ENCODE measurements around the gene DLGAP4.

DLGAP4 gene

DNA sequence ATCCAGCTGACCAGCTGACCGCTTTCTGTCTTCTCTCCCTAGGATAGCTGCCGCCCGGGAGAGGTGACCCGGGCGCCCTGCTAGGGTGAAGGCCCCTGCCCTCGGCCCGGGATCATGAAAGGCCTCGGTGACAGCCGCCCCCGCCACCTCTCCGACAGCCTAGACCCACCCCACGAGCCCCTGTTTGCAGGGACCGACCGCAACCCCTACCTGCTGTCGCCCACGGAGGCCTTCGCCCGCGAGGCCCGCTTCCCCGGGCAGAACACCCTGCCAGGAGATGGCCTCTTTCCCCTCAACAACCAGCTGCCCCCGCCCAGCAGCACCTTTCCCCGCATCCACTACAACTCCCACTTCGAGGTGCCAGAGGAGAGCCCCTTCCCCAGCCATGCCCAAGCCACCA lies 125.5 kb downstream of the DLGAP4 start:
- DNase-seq, result no peak

DNA sequence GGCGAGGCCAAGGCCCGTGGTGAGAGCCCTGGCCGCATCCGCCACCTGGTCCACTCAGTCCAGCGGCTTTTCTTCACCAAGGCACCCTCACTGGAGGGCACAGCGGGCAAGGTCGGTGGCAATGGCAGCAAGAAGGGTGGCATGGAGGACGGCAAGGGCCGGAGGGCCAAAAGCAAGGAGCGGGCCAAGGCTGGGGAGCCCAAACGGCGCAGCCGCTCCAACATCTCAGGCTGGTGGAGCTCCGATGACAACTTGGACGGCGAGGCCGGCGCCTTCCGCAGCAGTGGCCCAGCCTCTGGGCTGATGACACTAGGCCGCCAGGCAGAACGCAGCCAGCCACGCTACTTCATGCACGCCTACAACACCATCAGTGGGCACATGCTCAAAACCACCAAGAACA lies 126.0 kb downstream of the DLGAP4 start:
- no peak for DNase-seq

DNA sequence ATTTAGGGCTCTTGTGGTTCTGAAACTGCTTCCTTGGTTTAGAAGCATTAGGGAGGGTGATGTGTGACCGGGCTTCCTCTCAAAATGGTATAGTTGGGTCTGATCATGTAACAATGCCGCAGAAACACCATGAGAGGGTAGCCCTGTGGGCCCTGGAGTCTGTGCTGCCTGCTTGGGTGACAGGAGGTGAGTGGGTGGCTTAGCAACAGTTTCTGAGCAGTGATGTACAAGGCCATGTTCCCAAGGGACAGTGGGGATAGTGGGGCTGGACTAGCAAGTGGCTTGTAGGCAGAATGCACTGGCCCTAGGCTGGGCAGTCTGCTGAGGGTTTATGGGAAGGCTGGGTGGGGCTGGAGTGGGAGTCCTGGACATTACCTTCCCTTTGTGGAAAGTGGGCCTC lies 128.2 kb downstream of the DLGAP4 start:
- DNase-seq, result no peak

DNA sequence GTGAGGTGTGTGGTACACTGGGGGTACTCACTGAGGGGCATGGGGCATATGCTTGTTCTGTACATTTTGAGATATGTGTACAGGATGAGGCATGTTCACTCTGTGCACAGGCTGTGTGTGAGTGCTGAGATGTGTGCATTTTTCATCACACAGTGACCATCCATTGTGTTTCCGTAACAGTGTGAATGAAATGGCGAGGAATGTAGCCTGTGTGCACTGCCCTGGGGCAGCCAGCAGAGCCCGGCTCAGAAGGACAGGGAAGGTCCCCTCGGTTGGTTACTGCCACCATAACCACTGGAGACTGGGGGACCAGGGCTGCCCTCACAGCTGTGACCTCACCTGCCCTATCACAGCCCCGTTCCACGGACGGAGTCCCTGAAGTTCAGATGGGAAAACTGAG lies 129.0 kb downstream of the DLGAP4 start:
- DNase-seq, result no peak

DNA sequence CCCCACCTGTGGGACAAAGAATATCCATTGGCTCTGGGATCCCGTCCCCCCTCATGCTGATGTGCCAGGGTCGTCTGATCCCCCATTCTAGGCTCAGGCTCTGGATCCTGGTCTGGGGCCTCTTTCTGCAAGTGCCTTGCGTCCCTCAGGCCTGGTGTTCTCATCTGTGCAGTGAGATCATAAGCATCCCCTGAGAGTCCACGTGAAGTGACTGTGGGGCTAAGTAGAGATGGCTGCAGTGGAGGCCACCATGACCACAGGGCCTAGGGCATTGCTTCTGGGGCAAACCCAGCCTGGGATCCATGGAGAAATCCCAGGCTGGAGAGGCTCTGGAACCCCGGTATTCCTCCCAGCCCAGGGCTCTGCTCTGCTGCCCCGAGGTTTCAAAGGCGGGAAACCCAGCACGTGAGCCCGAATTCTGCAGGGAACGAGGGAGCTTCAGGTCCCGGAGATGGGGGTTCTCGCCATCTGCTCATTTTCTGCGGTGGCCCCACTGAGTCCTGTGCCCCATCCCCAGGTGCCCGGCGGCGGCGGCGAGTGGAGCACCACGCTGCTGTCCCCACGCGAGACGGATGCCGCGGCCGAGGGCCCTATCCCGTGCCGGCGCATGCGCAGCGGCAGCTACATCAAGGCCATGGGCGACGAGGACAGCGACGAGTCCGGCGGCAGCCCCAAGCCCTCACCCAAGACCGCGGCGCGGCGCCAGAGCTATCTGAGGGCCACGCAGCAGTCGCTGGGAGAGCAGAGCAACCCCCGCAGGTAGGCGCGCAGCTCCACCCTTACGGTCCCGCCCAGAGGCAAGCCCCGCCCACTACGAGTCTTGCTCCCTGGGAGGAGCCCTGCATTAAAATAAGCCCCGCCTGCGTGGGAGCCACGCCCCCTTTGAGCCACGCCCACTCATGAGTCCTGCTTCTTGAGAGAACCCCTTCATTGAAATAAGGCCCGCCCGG lies 129.7 kb downstream of the DLGAP4 start:
- DNase-seq, result peak; percentile 90

DNA sequence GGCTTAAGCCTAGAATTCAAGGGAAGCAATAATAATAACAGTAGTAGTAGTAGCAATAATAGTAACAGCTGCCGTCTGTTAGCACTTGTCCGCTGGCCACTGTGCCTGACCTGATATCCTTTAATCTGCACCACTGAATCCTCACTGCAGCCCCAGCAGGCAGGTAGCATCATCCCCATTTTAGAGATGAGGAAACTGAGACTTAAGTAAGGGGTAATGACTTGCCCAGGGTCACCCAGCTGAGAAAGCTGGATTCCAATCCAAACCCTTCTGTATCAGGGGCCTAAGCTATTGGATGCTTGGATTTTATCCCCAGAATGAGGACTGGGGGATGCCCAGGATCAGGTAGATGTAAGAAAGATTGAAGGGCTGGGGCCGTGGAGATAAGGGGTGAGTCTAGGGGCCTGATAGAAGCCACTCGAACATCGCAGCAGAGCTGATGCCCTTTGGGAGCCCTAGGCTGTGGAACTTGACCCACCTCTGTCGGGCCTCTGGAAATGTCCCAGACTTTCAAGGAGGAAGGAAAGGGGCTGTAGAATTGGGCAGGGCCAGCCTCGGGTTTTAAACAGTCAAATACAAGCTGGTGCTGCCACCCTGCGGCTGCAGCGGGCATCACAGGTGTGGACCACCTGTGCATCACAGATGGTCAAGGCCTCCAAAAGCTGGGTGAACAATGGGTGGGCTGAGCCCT lies 133.0 kb downstream of the DLGAP4 start:
- DNase-seq, result peak; percentile 73

DNA sequence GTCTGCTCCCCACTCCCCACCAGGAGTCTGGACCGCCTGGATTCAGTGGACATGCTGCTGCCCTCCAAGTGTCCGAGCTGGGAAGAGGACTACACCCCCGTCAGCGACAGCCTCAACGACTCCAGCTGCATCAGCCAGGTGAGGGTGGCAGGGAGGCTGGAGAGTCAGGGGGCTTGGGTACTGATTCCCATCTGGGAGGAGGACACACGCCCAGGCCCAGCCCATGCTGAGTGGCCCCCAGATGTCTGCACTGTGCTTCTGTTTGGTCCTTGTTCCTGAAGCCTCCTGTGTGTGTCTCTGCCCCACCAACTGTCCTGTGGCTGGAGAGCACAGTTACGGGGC lies 133.6 kb downstream of the DLGAP4 start:
- no peak for DNase-seq

DNA sequence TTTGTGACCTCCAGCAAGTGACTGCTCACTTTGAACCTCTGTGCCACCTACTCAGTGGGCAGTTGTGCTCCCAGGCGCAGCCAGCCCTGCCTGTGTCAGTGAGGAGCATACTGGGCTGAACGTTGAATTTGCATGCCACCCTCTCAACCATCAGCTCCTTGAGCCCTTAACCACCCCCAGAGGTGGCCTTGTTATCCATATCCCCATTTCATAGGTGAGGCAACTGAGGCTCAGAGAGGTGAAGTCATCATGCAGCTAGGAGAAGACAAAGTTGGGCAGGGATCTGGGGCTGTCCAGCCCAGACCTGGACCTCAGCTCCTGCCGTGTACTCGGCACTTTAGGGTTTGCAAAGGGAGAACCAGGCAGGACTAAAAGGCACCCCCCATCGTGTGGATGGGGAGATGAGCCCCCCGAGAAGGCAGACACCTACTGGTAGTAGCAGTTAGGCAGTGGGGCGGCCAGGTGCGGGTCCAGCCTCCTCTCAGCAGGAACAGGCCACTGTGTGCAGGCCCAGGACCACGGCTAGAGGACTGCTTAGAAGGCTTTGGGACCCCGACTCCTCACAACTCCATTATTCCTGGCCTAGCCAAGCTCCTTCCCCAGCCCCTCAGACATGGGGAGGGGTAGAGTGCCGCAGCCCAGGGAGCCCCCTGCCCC lies 134.4 kb downstream of the DLGAP4 start:
- DNase-seq, result no peak

DNA sequence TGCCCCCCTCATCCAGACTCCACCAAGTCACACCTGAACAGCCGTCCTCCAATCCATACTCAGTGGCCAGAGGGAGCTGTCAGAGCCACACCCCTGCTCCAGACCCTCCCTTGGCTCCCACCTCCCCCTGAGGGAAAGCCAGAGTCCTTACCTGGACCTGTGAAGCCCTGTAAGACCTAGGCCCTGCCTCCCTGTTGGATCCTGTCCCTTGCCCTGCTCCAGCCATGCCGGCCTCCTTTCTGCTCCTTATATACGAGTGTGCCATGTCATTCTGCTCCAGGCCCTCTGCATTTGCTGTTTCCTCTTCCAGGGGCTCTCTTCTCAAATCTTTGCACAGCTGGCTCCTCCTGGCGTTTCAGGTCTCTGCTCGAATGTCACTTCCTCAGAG lies 134.9 kb downstream of the DLGAP4 start:
- peak; percentile 12 for DNase-seq

DNA sequence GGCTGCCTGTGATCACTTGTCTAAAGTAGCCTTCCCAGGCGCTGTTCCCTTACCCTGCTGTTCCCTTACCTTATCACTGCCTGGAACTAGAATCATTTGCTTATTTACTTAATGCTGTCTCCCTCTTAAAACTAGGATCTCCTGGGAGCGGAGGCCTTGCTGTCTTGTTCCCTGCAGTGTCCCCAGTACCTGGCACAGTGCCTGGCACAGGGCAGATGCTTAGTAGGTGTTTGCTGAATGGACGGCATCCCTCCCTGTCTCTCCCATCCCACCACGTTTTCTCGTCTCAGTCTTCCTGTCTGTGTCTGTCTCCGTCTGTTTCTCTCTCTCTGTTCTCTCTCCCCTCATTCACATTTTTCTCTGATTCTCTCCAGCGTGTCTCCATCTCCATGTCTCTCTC lies 135.3 kb downstream of the DLGAP4 start:
- DNase-seq, result no peak

DNA sequence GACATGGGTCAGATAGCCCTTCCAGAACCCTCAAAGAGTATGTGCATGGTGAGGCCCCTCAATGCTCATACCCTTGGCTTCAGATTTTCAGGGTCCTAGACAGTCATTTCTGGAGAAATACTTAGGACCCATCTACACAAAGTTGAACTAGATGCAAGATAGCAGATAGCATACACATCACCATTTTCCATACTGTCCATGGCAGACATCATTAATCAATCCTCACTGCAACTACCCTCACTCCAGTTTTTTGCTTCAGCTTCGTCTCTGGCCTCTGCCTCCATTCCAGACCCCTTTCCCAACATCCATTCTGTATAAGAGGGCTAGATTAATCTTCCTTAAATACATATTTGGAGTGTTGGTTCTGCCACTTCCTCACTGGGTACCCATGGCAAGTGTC lies 139.7 kb downstream of the DLGAP4 start:
- no peak for DNase-seq

DNA sequence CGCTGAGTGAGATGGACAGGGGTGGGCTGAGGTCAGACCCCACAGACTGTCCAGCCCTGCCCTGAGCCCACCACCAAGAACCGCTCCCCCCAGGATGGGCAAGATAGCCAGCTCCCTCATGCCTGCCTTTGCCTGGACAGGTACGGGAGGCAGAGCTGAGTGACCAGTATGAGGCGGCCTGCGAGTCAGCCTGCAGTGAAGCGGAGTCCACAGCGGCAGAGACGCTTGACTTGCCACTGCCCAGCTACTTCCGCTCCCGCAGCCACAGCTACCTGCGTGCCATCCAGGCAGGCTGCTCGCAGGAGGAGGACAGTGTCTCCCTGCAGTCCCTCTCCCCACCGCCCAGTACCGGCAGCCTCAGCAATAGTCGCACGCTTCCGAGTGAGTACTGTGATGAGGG lies 140.4 kb downstream of the DLGAP4 start:
- DNase-seq, result no peak

DNA sequence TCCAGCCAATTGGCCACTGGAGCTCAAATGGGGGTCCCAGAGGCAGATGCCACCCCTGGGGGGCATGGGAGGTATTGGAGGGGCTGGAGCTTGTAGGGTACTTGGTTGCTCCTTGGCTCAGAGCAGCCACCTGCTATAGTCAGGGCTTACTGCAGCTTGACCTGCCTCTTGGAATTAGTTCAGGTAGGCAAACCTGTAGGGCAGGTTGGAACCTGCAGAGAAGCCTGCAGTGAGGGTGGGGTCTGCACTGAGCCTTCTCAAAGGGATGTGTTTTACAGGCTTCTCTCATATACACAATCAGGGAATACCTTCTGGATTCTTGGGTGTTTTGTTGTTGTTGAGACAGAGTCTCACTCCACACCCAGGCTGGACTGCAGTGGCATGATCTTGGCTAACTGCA lies 141.0 kb downstream of the DLGAP4 start:
- no peak for DNase-seq

DNA sequence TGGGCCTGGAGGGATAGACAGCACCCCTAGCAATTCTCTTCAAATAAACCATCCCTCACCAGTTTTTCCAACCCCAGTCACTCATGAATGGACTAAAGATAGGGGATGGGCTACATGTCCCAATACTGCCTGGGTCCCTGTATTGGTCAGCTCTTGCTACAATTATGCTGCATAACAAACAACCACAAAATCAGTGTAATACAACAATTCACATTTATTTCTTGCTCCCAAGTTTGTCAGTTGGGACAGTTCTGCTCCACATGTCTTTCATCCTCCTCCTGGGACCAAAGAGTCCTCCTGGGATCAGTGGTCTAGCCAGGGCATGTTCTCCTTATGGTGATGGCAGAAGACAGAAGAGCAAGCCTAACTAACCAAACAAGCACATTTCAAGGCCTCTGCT lies 143.5 kb downstream of the DLGAP4 start:
- DNase-seq, result no peak

DNA sequence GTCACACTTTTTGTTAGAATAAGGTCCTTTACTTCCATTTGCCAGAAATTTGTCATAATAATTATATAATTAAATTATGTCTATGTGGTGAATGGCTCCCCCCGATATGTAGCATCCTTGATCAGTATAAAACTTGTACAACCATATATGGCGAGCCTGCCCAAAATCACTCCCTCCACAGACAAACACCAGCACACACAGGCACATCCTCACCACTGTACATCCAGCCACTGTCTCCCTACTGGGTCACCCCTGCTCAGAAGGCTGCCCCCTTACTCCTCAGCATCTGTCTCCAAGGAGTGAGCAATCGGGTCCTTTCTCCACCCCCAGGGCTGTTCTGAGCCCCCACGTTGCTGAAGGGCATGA lies 148.2 kb downstream of the DLGAP4 start:
- no peak for DNase-seq

DNA sequence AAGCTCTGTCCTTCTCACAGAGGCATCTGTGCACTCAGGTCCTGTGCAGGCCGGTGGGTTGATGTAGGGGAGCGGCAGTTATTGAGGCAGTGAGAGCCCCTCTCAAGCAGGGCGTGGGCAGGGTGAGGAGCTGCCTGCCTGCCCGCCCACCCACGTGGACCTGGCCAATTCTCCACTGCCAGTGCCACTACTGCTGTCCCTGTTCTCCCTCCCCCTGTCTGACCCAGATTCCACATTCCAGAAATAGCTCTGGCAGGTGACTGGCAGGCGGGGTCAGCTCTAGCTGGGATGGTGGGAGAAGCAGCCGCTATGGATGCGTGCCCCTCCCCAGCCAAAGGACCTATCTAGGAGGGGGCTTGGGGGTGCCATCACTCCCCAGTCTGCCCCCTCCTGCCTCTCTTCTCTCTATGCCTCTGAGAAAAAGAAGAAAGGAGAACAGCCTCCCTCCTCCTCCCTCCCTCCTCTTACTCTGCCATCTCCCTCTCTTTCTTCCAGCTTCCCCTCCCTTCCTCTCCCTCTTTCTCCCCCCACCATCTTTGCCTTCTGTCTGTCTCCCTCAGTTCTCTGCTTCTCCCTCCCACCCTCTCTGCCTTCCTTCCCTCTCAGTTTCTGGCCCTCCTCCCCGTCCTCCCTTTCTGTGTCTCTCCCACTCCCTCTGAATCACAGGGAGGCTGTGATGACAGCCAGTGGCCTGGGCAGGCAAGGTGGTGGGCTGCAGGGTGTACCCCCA lies 148.7 kb downstream of the DLGAP4 start:
- DNase-seq, result no peak

DNA sequence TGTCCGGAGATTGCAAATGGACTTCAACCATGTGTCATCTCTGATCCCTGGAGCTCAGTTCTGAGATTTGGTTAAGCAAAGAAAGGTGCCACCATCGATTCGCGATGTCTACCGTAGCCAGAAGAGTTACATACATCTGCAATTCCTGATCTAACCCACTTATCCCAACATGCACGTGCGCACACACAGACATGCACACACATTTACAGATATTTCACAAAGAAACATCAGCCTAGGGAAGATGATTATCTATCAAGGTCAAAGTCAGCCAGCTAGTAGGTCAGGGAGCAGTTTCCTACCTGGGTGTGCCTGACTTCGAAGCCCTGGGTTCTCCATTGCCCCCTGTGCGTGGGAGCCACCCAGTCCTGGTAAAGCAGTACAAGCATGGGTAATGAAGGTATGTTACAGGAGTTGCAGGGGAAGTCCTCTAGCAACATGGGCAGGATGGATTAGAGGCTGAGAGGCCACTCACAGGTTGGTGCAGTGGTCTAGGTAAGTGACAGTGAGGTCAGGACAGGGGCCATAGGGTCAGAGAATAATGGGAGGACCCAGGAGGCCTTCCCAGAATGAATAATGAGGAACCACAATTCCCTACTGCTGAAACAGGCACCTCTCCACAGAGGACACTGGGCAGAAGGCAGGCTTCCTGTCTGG lies 150.0 kb downstream of the DLGAP4 start:
- DNase-seq, result no peak

DNA sequence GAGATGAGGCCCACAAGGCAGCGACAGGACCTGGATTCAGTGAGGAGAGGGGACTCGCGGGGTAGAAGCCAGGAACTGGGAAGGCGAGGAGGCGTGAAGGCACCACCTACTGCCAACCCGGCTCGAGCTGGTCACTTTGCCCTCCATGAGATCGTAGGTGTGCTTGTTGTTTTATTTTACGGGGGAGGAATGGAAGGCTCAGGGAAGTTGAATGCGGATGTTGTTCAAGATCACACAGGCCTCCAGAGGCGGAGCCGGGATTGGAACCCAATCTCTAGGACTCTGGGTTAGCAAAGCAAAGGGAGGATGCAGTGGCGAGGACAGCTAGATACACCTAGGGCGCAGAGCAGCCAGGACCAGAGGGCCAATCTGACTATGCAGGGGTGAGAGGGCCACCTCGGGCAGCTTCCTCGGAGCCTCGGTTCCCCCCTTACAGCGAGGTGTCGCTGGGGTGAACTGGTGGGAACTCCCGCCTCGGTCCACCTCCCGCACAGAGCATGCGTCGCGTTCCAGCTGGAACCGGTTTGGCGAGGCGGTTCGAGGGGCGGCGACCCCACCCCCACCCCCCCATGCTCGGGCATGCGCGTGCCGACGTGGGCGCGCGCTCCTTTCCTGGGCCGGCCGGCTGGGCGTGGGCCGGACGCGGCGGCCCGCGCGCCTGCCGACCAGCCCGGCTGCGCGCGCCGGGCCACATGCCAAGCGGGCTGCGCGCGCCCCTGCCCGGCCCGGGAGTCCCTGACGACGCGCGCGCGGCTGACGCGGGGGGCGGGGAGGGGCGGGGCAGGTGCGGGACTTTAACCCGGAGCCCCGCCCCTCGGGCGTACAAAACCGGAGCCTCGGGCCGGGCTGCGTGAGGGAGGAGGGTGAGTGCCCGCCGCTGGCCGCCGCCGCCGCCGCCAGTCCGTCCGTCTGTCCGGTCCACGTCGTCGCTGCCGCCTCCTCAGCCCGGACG lies 154.8 kb downstream of the DLGAP4 start:
- DNase-seq, result peak; percentile 90

DNA sequence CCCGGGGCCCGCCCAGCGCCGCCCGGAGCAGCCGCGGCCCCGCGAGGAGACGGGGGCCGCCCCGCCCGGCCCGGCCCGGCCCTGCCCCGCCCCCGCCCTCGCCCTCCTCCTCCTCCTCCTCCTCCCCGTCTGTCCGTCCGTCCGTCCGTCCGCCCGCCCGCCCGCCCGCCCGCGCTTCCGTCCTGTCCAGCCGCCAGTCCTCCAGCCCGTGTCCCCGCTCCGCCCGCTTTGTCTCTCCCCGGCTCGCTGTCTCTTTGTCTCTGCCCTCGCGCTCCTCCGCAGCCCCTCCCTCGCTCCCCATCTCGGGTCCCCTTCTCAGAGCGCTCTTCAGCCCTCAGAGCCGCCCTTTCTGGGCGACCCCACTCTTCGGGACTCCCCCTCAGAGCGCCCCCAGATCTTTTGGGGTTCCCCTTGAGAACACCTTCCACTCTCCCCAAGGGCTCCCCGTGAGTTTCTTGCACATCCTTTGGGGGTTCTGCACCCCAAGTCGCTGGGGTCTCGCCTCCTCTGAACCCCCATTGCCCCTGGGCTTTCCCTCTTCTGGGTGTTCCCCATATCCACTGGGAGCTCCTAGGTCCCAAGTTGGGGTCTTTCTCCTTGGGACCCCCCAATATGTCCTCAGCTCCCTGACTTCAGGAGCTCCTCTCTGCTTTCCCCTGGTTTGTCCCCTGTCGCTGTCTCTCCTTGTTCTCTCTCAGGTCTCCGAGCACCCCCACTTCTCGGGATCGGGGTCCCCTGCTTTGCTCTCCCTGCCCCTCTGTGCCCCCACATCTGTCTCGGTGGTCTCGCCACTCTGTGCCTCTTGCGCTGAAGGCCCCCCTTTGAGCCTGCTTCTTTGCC lies 155.7 kb downstream of the DLGAP4 start:
- peak; percentile 61 for DNase-seq

DNA sequence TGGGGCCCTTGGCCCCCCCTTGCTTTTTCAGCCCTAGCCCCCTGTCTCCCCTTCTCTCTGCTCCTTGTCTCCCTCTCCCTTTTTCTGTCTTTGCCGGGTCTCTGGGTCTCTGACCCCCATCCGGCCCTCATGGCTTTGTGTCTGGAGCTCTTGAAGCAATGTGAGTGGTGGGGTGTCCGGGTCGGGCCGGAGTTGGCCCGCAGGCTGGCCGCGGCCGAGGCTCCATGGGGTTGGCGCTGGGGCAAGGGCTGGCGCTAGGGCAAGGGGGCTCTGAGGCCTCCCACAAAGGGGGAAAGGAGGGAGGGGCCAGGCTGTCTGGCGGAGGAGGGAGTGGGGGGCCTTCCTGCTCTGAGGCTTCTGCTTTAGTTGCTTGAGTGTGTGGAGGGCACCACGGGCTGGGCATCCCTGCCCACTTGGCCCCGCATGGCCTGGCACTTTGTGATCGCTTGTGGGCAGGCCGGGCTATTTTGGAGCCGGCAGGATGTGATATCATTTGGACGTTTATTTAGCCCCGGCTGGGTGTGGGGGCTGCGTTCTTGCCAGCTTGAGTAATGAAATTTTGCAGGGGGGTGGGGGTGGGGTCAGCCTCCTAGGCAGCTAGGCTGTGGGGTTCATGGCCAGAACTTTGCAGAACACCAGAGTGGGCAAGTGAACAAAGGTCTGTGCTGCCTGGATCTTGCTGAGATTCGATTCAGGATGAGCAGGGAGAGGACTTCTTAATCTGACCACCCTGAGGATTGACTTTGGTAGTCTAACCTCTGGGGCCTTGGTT lies 156.5 kb downstream of the DLGAP4 start:
- peak; percentile 45 for DNase-seq

All from hematopoietic multipotent progenitor cell treated with erythropoietin and hydrocortisone succinate and interleukin-3 and kit ligand, for 6 days (in vitro differentiated cells).